ENCODE data around the gene HOMER1. TPM values are rescaled to one million over a fixed set of nuclear protein-coding genes. Genes with fewer than 3 reads are reported as not detected.
"Not testable (repeated sequence)": the region's sequence is repeated elsewhere in the genome, so short reads cannot be mapped to it uniquely, and the experiment has no call there.

HOMER1 gene
- total RNA-seq, 1 donor from 2014 or later: 7.4 TPM

DNA sequence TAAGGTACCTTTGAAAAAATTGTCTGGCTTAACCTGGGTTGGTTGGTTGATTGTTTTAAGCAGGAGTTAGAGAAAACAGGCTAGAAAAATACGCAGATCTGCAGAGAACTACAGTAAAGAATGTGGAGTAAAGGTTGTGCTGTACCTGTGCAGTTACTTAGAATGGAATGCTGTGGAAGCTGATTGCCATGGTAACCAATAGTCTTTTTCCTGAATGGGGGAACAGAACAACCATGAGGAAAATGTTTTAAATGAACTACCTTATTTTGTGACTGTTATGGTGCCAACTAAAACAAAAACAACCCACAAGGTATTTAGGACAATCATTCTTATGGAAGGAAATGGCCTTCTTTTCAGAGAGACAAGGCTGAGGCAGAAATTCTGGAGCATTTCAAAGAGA is 4.8 kb upstream of the HOMER1 start:
- Histone ChIP-seq H3K36me3 (no peaks in the 10 kb centered on the region), H3K4me3 (no peak overlapping the region), H3K27me3 (no peaks in the 10 kb centered on the region), H3K27ac (no peak overlapping the region), H3K4me1 (no peaks in the 10 kb centered on the region), H3K9me3 (no peaks in the 10 kb centered on the region)
- DNase-seq (no peak), ATAC-seq (no peak)
- TF ChIP-seq, protein P1, sequence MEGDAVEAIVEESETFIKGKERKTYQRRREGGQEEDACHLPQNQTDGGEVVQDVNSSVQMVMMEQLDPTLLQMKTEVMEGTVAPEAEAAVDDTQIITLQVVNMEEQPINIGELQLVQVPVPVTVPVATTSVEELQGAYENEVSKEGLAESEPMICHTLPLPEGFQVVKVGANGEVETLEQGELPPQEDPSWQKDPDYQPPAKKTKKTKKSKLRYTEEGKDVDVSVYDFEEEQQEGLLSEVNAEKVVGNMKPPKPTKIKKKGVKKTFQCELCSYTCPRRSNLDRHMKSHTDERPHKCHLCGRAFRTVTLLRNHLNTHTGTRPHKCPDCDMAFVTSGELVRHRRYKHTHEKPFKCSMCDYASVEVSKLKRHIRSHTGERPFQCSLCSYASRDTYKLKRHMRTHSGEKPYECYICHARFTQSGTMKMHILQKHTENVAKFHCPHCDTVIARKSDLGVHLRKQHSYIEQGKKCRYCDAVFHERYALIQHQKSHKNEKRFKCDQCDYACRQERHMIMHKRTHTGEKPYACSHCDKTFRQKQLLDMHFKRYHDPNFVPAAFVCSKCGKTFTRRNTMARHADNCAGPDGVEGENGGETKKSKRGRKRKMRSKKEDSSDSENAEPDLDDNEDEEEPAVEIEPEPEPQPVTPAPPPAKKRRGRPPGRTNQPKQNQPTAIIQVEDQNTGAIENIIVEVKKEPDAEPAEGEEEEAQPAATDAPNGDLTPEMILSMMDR (IDR thresholded peaks at IDR 0.05): no peak
- intact Hi-C loops (cut with DNase I): no loop called here

DNA sequence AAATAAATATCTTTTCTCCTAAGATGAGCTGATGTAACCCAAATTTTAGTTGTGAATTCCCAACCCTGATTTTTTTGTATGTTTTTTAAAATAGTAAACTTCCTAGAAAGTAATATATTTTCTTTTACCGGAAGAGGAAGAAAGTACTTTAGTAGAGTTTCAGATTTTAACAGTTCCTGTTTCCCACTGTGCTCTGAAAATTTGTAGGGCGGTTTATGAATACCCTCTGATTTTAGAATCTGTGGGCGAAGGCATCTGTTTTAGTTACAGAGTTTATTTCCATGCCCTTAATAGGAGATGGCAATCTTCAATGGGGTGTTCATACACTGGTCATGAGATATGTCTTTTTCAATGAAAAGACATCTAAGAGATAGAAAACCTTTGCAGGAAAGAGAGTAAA is 3.7 kb upstream of the HOMER1 start:
- Histone ChIP-seq H3K4me1 (peaks cover 10% of the 10 kb centered on the region), H3K4me3 (no peak overlapping the region), H3K27me3 (peaks cover 5% of the 10 kb centered on the region), H3K9me3 (no peaks in the 10 kb centered on the region), H3K27ac (no peak overlapping the region), H3K36me3 (no peaks in the 10 kb centered on the region)
- no peak for DNase-seq
- ATAC-seq: no peak
- intact Hi-C loops (cut with DNase I): no loop called here
- TF ChIP-seq, protein P1 (IDR thresholded peaks at IDR 0.05): no peak

DNA sequence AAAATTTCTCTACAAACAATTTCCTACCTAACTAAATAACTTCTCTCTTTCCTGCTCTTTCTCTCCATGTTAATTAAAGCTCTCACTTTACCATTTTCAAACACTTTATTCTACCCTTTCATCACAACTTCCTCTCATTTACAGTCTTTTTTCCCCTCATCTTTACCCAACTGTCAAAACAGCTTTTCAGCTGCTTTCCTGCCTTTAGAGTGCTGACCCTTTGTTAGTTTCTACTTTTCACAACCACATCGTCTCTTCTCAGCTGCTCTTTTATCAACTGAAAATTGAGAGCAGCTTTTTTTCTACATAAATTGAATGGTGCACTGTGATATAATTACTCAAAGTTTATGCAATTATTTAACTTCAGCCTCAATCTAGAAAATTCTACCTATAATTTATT is 3.1 kb upstream of the HOMER1 start:
- ATAC-seq: no peak
- no peak for DNase-seq
- H3K4me1 ChIP-seq: peaks cover 16% of the 10 kb centered on the region
- H3K36me3 ChIP-seq: no peaks in the 10 kb centered on the region
- H3K27me3 ChIP-seq: peaks cover 12% of the 10 kb centered on the region
- no peak overlapping the region for H3K27ac ChIP-seq
- intact Hi-C loops (cut with DNase I): no loop called here
- H3K9me3 ChIP-seq: no peaks in the 10 kb centered on the region
- H3K4me3 ChIP-seq: no peak overlapping the region
- TF ChIP-seq, protein P1 (IDR thresholded peaks at IDR 0.05): no peak

DNA sequence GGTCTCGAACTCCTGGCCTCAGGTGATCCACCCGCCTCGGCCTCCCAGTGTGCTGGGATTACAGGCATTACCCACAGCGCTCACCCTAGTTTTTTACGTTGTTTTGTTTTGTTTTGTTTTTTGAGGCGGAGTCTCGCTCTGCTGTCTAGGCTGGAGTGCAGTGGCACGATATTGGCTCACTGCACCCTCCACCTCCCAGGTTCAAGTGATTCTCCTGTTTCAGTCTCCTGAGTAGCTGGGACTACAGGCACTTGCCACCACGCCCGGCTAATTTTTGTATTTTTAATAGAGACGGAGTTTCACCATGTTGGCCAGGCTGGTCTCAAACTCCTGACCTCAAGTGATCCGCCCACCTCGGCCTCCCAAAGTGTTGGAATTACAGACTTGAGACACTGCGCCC is 2.4 kb upstream of the HOMER1 start:
- H3K4me3 ChIP-seq; intact Hi-C loops (cut with DNase I); DNase-seq; H3K27ac ChIP-seq; H3K9me3 ChIP-seq; H3K36me3 ChIP-seq; ATAC-seq: not testable (repeated sequence)
- H3K27me3 ChIP-seq: peaks cover 18% of the 10 kb centered on the region
- peaks cover 17% of the 10 kb centered on the region for H3K4me1 ChIP-seq

DNA sequence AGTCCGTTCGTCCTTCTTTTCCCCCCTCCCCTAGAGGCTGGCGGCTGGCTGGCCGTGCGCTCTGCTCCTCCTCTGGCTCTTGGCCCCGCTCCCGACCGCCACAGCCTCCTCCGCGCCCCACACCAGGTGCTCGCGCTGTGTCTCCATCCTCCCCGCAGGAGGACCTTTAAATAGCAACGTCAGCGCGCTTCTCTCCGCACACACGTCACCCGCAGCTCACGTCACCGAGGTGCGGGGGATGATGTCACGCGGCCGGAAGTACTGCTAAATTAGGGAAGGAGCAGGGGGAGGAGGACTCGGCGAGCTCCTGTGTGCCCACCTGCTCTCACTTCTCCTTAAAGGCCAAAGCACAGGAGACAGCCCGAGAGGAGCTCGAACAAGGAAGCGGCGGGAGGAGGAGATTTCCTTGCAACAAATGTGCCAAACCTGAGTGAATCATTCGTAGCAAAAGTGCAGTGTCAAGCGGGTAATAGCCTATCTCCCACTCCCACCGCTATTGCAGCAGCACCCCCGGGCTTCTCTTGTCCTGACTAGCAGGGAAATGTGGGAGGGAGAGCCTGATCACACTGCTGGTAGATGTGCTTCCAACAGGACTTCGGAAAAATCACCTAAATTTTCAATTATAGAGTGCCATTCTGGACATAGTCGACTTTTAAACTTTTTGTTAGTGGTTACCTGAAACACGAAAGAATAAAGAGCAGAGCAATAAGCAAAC is 614 bp upstream of the HOMER1 start:
- Histone ChIP-seq H3K27me3 (peaks cover 34% of the 10 kb centered on the region), H3K27ac (peak overlapping the region; percentile 93), H3K36me3 (no peaks in the 10 kb centered on the region), H3K4me1 (peaks cover 17% of the 10 kb centered on the region), H3K4me3 (peak overlapping the region; percentile 87), H3K9me3 (no peaks in the 10 kb centered on the region)
- peak; percentile 89 for ATAC-seq
- intact Hi-C loops (cut with DNase I): no loop called here
- TF ChIP-seq, protein P1 (IDR thresholded peaks at IDR 0.05): no peak
- DNase-seq: peak; percentile 95

DNA sequence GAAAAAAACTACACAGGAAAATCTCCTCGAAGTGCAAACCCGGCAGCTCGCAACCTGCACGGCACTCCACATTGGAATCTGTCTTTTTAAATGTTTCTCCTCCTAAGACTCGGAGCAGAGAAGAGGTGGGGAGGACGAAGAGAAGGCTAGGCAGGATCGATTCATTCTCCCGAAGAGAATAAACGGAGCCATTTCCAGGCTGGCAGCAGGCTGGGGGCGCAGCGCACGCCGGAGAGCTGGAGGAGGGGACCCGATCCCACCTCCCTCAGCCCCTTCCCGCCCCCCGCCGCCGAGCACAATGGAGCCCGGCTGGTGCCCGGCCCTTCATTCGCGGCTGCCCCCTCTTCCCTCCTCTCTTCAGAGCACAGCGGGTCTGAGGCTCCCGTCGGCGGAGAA is 628 bp downstream of the HOMER1 start:
- intact Hi-C loops (cut with DNase I): no loop called here
- no peak for DNase-seq
- Histone ChIP-seq H3K27ac (peak overlapping the region; percentile 93), H3K4me3 (peak overlapping the region; percentile 87), H3K36me3 (no peaks in the 10 kb centered on the region), H3K27me3 (peaks cover 34% of the 10 kb centered on the region), H3K9me3 (no peaks in the 10 kb centered on the region), H3K4me1 (peaks cover 17% of the 10 kb centered on the region)
- TF ChIP-seq, protein P1 (IDR thresholded peaks at IDR 0.05): no peak
- ATAC-seq: no peak
